22Rv1 (cell line): ENCODE data around the gene S1PR1.

Source experiments
- H3K27ac ChIP-seq: fragments of 450-650 bp; 2 replicates; pipeline ENCODE4 v1.5.1; 2017
- ZFX ChIP-seq: fragments of 450-650 bp; IDR thresholded peaks from 2 replicates; pipeline ENCODE4 v1.6.1; 2017; ENCODE audit warnings: antibody characterized with exemption, borderline replicate concordance
- TF ChIP-seq, protein P1 (sequence below): fragments of 450-650 bp; IDR thresholded peaks from 2 replicates; pipeline ENCODE4 v1.5.1; 2017; ENCODE audit warnings: mild to moderate bottlenecking

Gene S1PR1

DNA sequence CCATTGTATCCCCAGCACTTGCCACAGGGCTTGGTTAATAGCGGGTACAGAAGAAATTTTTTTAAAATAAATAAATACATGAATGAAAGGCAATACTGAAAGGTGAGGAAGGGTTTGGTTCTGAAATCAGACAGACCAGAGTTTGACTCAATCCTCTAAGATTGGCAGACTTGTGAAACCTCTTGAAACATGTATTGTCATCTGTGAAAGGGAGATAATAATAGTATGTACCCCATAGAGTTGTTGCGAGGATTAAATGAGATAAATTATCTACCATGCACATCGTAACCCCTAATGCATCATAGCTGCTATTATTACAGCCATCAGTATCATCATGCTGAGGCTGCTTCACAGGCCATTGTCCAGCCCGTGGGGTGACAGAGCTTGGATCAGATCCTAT lies 41.4 kb downstream of the S1PR1 start:
- no peak overlapping the region for H3K27ac ChIP-seq
- TF ChIP-seq, protein P1, sequence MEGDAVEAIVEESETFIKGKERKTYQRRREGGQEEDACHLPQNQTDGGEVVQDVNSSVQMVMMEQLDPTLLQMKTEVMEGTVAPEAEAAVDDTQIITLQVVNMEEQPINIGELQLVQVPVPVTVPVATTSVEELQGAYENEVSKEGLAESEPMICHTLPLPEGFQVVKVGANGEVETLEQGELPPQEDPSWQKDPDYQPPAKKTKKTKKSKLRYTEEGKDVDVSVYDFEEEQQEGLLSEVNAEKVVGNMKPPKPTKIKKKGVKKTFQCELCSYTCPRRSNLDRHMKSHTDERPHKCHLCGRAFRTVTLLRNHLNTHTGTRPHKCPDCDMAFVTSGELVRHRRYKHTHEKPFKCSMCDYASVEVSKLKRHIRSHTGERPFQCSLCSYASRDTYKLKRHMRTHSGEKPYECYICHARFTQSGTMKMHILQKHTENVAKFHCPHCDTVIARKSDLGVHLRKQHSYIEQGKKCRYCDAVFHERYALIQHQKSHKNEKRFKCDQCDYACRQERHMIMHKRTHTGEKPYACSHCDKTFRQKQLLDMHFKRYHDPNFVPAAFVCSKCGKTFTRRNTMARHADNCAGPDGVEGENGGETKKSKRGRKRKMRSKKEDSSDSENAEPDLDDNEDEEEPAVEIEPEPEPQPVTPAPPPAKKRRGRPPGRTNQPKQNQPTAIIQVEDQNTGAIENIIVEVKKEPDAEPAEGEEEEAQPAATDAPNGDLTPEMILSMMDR: no peak
- no peak for TF ChIP-seq ZFX

- no peak for TF ChIP-seq ZFX
- TF ChIP-seq, protein P1: no peak
- H3K27ac ChIP-seq: no peak overlapping the region
Measured at GRCh38 chr1:101278845-101279244, 42.0 kb downstream of the S1PR1 start.

- no peak for TF ChIP-seq ZFX
- TF ChIP-seq, protein P1: no peak
Measured at GRCh38 chr1:101280049-101280592, 43.3 kb downstream of the S1PR1 start.

GRCh38 chr1:101280942-101281654 lies 44.3 kb downstream of the S1PR1 start:
- TF ChIP-seq ZFX: no peak
- TF ChIP-seq, protein P1: no peak
- H3K27ac ChIP-seq: no peak overlapping the region

More at GRCh38 chr1:101280049-101280592, 43.3 kb downstream of the S1PR1 start:
- no peak overlapping the region for H3K27ac ChIP-seq

- no peak overlapping the region for H3K27ac ChIP-seq
- TF ChIP-seq, protein P1: no peak
- TF ChIP-seq ZFX: no peak
Measured at GRCh38 chr1:101281751-101282150, 44.9 kb downstream of the S1PR1 start.

DNA sequence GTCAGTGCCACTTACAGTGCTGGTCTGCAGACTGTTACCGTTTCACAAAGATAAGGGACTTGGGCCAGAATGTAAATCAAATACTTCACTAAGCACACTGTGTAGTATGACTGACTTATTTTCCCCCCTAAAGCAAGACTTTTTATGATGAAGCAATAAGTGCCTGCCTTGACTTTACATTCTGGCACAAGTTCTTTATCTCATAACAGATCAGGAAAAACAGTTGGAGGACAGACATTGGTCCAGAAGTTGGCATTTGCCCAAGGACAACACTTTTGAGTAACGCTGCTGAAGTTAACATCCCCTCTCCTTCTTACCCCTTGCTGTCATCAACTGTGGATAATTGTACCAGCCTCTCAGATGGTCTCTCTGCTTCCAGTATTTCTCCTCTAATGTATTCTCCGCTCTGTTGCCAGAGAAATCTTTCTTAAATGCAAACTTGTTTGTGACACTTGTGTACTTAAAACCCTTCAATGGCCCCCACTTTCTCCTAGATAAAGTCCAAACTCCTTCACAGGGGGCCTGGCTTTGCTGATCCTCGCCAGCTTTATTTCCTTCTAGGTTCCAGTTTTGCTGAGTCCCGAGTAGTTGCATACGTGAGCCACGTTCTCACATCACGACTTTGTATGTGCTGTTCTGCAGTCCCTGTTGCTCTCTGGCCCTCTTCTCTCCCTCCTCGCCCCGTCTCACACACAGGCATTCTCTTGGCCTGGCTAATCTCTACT lies 45.7 kb downstream of the S1PR1 start:
- TF ChIP-seq, protein P1: no peak
- TF ChIP-seq ZFX: no peak
- no peak overlapping the region for H3K27ac ChIP-seq

DNA sequence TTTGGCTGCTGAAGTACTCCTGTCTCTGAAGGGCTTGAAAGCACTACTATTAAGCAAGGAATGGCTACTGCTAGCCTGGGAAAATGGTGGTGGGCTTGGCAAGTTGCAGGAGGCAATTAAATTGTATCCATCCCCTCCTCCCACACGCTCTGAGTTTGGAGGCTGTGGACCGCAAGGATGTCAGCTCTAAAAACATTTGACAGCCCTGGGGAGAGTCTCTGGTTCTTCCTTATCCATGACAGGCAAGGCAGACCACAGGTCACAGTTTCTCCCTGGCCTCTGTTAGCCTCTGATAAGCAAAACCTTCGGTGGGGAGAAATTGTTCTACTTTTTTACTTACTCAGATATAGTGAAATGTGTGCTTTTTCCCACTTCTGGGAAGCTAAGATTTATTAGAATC lies 46.6 kb downstream of the S1PR1 start:
- TF ChIP-seq, protein P1: no peak

More for the DNA sequence above, 46.6 kb downstream of the S1PR1 start:
- no peak overlapping the region for H3K27ac ChIP-seq
